A673 (cell line): ENCODE measurements around the gene AMPH. TPM values are rescaled to one million over a fixed set of nuclear protein-coding genes. Genes with fewer than 3 reads are reported as not detected.
"Not testable (repeated sequence)": the region's sequence is repeated elsewhere in the genome, so short reads cannot be mapped to it uniquely, and the experiment has no call there.

Source experiments
- BruUV-seq: library from RNA; stranded (reverse); fragments of 400-500 nt; replicated peaks from 2 replicates; lab custom pipeline; 2021; lab: Mats Ljungman, UMichigan
- CTCF ChIA-PET: fragments of 300-600 bp; sonication (Branson Sonifier 250); formaldehyde crosslinking; loops from one replicate; lab custom pipeline; 2022; ENCODE audit warnings: antibody characterized with exemption; lab: Charles Lee
- POLR2A ChIA-PET: fragments of 300-600 bp; sonication (Branson Sonifier 250); formaldehyde crosslinking; loops from one replicate; lab custom pipeline; 2022; ENCODE audit warnings: antibody characterized with exemption; ENCODE audit not compliant: low non-redundant PET; lab: Charles Lee
- DNase-seq: peaks from one replicate; pipeline ENCODE4 v3.0.0-alpha.2; 2015; ENCODE audit warnings: low spot score
- H3K27ac ChIP-seq: fragments of 200-600 bp; sonication (generic); 2 replicates; pipeline ENCODE4 v1.5.1; 2016; ENCODE audit warnings: mixed run types, low read depth, mild to moderate bottlenecking, mixed read lengths, antibody characterized with exemption, low read length; ENCODE audit not compliant: poor library complexity, severe bottlenecking
- H3K27me3 ChIP-seq: fragments of 200-600 bp; sonication (generic); replicated peaks from 2 replicates; pipeline ENCODE4 v1.6.1; 2017; ENCODE audit warnings: mixed run types, low read depth, mild to moderate bottlenecking, mixed read lengths, antibody characterized with exemption, low read length; ENCODE audit not compliant: insufficient read depth, poor library complexity
- H3K36me3 ChIP-seq: fragments of 200-600 bp; sonication (generic); 2 replicates; pipeline ENCODE4 v1.6.1; 2016; ENCODE audit warnings: mixed run types, mild to moderate bottlenecking, mixed read lengths, antibody characterized with exemption, low read length; ENCODE audit not compliant: insufficient read depth, poor library complexity, severe bottlenecking
- H3K4me1 ChIP-seq: fragments of 200-600 bp; sonication (generic); 2 replicates; pipeline ENCODE4 v1.6.1; 2017; ENCODE audit warnings: mixed run types, mild to moderate bottlenecking, mixed read lengths, antibody characterized with exemption, low read length; ENCODE audit not compliant: insufficient read depth, poor library complexity, severe bottlenecking
- H3K4me3 ChIP-seq: fragments of 200-600 bp; sonication (generic); 2 replicates; pipeline ENCODE4 v1.5.1; 2016; ENCODE audit warnings: low read depth, mixed run types, mild to moderate bottlenecking, mixed read lengths, low read length; ENCODE audit not compliant: poor library complexity, severe bottlenecking
- H3K9me3 ChIP-seq: fragments of 200-600 bp; sonication (generic); 2 replicates; pipeline ENCODE4 v1.6.1; 2016; ENCODE audit warnings: mixed run types, low read depth, mild to moderate bottlenecking, mixed read lengths, antibody characterized with exemption, low read length; ENCODE audit not compliant: poor library complexity, severe bottlenecking
- CTCF ChIP-seq: fragments of 300-800, 200-600 bp; sonication (generic); conservative IDR thresholded peaks from 2 replicates; pipeline ENCODE4 v1.5.1; 2017; ENCODE audit warnings: low read depth, mild to moderate bottlenecking, antibody characterized with exemption, low read length, moderate library complexity, mixed read lengths
- EZH2 ChIP-seq: fragments of 200-600 bp; sonication (generic); IDR thresholded peaks from 2 replicates; pipeline ENCODE4 v1.6.1; 2017; ENCODE audit warnings: borderline replicate concordance, low read depth, mild to moderate bottlenecking, mixed read lengths, antibody characterized with exemption, low read length; ENCODE audit not compliant: poor library complexity, severe bottlenecking
- intact Hi-C: fragments of 100-400 bp; cut with micrococcal nuclease; formaldehyde crosslinking; loops from one replicate; pipeline ENCODE4 v1.10.0; 2022; ENCODE audit not compliant: unreplicated experiment
- total RNA-seq: library from RNA; stranded (reverse); gene quantifications from 2 replicates; pipeline ENCODE4 v1.2.3, GENCODE V29; 2021

Gene AMPH
- total RNA-seq, 1 experiment from 2014 or later: 2.1 TPM

GRCh38 chr7:38580485-38580884 lies 50.7 kb downstream of the AMPH start:
- Histone ChIP-seq H3K36me3 (no peaks in the 10 kb centered on the region), H3K4me1 (no peaks in the 10 kb centered on the region), H3K9me3 (no peaks in the 10 kb centered on the region), H3K27me3 (no peaks in the 10 kb centered on the region), H3K4me3 (no peak overlapping the region), H3K27ac (no peak overlapping the region)
- TF ChIP-seq CTCF (no peak), EZH2 (no peak)
- intact Hi-C loops: no loop called here
- BruUV-seq: no TSS peak
- no peak for DNase-seq
- ChIA-PET POLR2A (no interaction called here), CTCF (no interaction called here)

- DNase-seq: peak; percentile 32
- H3K4me3 ChIP-seq: no peak overlapping the region
- ChIA-PET POLR2A (no interaction called here), CTCF (no interaction called here)
- H3K4me1 ChIP-seq: no peaks in the 10 kb centered on the region
- H3K27ac ChIP-seq: no peak overlapping the region
- no peaks in the 10 kb centered on the region for H3K36me3 ChIP-seq
- TF ChIP-seq CTCF (no peak), EZH2 (no peak)
- H3K9me3 ChIP-seq: no peaks in the 10 kb centered on the region
- H3K27me3 ChIP-seq: no peaks in the 10 kb centered on the region
- BruUV-seq: no TSS peak
- intact Hi-C loops: no loop called here
These were observed 57.1 kb downstream of the AMPH start for GRCh38 chr7:38574086-38574485.

- intact Hi-C loops, H3K9me3 ChIP-seq, H3K36me3 ChIP-seq, BruUV-seq, H3K4me1 ChIP-seq, DNase-seq, H3K27ac ChIP-seq, H3K27me3 ChIP-seq, CTCF ChIA-PET, H3K4me3 ChIP-seq: not testable (repeated sequence)
- POLR2A ChIA-PET: interaction anchor here (0.6 kb wide), 1 partner anchor 1247 kb away, joined by 3 read pairs; no protein-coding TSS in a partner anchor
These were observed 59.6 kb downstream of the AMPH start for GRCh38 chr7:38571620-38572019.

GRCh38 chr7:38568497-38568896 lies 62.7 kb downstream of the AMPH start:
- POLR2A ChIA-PET: no interaction called here
- CTCF ChIA-PET: no interaction called here
- Histone ChIP-seq H3K9me3 (no peaks in the 10 kb centered on the region), H3K4me3 (no peak overlapping the region), H3K36me3 (no peaks in the 10 kb centered on the region), H3K27me3 (no peaks in the 10 kb centered on the region), H3K27ac (no peak overlapping the region), H3K4me1 (no peaks in the 10 kb centered on the region)
- no peak for DNase-seq
- BruUV-seq: no TSS peak
- TF ChIP-seq CTCF (no peak), EZH2 (no peak)
- intact Hi-C loops: no loop called here
